HEK293T (cell line): ENCODE data around the gene LELP1.

Experiments used
- BHLHE40 ChIP-seq: fragments of 450-650 bp; IDR thresholded peaks from 2 replicates; pipeline ENCODE4 v1.6.1; 2016; ENCODE audit warnings: mild to moderate bottlenecking, moderate library complexity, borderline replicate concordance
- FOXM1 ChIP-seq: fragments of 450-650 bp; IDR thresholded peaks from 2 replicates; pipeline ENCODE4 v1.6.1; 2017; ENCODE audit warnings: mild to moderate bottlenecking, borderline replicate concordance
- L3MBTL2 ChIP-seq: fragments of 450-650 bp; conservative IDR thresholded peaks from 2 replicates; pipeline ENCODE4 v1.6.1; 2016; ENCODE audit warnings: mild to moderate bottlenecking
- SP1 ChIP-seq: fragments of 450-650 bp; IDR thresholded peaks from 2 replicates; pipeline ENCODE4 v1.6.1; 2017
- TARDBP ChIP-seq: fragments of 450-650 bp; IDR thresholded peaks from 2 replicates; pipeline ENCODE4 v1.6.1; 2016
- ZNF384 ChIP-seq: fragments of 450-650 bp; IDR thresholded peaks from 2 replicates; pipeline ENCODE4 v1.6.1; 2016

- TF ChIP-seq L3MBTL2 (no peak), SP1 (no peak), ZNF384 (no peak), TARDBP (no peak), BHLHE40 (no peak), FOXM1 (no peak)
These were observed 30.2 kb downstream of the LELP1 start for GRCh38 chr1:153233448-153233847.
